Glomerular visceral epithelial cell (primary cell): ENCODE measurements around the gene NOM1.

Experiments
- DNase-seq: peaks from one replicate; pipeline ENCODE4 v3.0.0-alpha.2; 2016; ENCODE audit errors: extremely low spot score

Gene NOM1

DNA sequence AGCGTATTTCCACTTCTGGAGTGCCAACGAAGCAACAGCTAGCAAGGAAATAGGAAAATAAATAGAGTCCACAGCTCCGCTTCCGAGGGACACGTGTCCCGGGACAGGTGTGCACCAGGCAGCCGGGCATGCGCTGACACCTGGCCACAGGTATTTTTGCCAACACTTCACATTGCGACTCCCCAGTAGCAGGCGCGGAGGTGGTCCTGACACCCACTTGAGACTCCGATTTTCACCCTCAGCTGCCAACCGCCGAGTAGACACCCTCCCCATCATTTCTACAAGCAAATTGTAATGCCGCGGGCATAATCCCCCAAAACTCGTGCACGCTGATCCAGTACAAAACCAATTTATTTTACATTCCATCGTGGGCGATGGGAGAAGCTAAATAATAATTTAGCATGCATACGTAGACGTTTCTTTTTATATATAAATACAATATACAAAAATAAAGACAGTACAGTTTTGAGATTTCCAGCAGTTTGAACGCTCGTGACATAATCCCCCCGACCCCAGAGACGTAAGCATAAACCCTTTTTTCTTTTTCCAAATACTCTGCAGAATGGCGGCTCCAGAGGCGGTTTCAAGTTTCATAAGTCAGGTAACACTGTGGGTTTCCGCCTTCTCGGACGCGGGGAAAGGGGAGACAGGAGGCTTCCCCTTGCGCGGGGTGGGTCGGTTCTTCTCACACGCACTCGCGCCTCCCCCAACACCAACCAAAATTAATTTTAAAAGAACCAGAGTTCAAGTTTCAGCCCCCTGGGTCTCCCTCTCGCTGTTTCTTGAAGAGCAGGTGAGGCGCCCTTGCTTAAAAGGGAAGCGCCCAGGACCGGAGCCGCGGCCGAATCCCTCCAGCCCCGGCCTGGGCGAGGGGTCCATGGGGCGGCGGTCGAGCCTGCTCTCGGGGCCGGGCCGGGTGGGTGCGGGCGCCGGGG is 55.3 kb downstream of the NOM1 start:
- DNase-seq: no peak

DNA sequence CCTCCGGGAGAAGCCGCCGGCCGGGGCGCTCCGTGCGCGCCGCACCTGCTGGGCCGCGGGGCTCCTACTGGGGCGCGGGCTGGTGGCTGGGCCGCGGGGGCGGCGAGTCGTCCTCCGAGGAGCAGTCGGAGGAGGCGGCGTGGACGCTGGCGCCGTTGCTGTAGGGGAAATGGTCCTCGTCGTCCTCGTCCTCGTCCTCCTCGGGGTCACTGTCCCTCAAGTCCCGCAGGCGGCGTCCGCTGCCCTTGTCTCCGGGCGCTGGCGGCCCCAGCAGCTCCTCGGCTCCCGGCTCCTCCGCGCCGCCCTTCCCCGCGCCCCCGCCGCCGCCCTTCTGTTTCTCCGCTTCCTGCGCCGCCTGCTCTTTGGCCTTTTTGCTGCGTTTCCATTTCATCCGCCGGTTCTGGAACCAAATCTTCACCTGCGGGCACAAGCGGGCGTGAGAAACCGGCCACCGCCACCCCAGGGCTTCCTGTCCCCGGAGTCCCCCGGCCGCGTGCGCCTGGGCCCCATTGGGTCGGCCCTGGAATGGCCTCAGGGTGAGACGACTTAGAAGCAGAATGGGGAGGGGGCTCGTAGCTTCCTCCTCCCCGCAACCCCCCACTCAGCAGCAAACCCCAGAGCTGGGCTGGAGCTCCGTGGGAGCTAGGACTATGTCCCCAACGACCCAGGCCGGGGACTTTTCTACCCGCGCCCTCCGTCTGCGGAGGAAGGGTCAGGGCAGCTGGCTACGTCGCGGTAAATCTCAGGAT is 56.1 kb downstream of the NOM1 start:
- DNase-seq: no peak

DNA sequence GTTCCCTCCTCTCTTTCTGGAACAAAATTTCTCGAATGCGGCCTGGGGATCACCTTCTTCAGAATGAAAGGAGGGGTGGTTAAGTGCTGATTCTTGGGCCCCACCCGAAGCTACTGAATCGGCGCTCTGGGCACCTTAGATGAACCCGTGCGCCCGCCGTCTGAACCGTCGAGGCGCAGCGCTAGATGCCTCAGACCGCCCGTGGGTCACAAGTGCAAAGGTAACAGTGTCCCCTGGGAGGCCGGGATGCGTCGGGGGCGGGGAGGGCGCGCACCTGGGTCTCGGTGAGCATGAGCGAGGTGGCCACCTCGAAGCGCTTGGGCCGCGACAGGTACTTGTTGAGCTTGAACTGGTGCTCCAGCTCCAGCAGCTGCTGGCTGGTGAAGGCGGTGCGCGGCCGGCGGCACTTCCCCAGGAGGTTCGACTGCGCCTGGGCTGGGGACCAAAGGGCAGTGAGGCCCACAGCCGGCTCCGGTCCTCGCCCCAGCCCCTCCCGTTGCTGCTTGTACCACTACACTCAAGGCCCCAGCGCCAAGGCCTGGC is 56.8 kb downstream of the NOM1 start:
- DNase-seq: no peak

DNA sequence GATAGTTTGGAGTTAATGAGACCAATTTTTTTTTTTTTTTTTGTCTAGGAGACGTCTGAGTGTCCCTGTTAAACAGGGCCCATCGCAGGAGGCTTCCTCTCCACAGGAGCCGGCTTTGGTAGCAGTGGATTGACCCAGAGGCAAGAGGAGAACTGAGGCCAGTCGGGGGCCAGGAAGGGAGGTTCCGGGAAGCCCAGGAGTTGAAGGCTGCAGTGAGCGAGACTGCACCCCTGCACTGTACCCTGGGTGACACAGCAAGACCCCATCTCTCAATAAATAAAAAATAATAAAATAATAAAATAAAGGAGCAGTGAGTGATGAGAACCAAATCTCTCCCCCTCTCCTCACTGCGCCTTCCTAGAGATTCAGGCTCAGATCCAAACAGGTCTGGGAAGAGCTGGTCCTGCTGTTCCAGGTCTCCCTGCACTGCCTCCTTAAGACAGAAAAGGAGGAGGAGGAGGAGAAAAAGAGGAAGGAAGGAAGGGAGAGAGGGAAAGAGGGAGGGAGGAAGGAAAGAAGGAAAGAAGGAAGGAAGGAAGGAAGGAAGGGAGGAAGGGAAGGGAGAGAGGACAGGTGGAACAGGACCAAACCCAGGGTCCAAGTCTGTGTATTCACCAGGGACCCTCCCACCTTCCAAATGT is 57.4 kb downstream of the NOM1 start:
- DNase-seq: no peak

DNA sequence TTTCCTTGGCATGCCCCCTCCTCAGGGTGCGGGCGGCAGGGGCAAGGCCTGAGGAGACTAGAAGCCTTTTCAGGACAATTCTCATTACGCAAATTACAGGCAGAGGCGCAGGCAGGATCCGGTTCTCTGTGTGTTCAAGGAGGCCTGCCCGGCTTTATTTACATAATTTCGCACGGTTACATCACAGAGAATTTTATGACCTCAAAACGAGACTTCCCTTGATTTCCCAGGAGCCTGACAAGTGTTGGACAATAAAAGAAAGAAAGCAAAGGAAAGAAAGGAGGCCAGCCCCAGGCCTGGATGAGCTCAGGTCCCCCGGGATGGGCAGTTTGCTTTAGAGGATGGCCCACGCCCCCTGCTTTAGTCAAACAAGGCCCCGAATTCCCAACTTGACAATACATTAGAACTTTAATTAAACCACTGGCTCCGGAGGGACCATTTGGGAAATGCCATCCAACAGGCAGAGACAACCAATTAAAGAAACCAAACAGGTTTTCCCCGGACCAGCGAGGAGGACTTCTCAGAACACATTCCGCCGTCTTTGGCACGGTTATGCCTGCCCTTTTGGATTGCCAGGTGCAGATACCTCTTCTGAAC is 58.1 kb downstream of the NOM1 start:
- no peak for DNase-seq

DNA sequence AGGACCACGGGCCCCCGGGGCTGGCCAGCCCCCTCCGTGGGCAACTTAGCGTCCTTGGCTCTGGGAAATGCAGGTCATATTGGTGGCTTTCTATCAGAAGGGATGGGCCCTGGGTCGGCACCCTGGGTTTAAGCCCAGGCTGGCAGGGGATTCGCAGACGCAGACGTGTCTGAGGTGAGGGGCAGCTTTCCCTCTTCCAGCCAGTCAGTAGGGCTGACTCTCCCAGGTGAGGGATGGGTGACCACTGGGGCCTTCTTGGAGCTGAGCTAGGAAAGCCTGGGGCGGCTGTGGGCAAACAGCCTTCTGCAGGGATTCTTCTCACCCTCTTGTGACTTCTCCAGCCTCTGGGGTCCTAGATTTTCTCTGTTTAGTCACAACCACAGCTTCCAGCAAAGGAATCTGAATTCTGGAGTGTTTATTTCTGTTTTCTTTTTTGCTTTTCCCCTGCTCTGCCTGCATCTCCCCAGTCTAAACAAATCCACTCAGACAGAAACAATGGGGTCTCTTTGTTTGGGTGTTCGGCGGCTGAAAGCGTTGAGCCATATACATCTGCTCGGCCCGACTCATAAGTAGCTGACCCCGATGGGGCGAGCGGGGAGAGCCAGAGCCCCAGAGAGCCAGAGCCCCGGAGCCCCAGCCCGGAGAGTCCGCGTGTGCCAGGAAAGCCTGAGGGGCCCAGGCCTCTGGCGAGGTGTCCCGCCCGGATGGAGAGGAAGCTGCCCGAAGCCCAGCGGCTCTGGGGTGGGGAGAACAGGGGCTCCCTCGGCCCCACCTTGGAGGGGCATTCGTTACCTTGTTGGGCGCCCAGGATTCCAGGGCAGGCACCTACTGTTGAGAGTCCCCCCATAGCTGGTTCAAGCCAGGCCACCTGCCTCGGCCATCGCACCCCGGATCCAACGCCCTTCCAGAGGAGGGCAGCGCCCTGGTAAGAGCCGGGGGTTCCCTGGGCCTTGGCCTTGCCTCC is 59.0 kb downstream of the NOM1 start:
- no peak for DNase-seq

DNA sequence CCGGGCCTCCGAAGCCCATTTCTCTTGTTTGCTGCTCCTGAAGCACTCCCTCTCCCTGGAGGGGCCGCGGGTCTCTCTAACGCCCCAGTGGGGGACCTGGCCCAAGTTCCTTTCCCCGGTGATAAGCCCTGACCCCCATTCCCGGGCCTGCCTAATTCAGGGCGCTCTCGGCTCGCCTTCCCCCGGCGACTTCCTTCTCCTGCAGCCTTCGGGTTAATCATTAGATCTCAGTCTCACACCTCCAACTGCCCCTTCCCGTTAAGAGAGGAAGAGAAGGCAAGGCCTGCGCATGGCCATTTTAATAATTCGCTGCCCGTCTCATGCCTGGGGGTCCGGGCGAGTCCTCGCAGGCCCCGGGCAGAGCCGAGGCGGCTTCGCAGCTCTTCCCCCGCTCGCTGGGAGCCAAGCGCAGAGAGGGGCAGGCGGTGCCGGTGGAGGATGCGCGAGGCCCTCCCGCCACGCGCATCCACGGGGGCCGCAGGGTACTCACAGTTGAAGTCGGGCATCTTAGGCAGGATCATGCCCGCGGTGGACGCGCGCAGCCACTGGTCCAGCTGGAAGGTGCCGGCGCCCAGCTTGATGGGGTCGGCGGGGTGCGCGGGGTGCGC is 59.8 kb downstream of the NOM1 start:
- DNase-seq: peak; percentile 66

DNA sequence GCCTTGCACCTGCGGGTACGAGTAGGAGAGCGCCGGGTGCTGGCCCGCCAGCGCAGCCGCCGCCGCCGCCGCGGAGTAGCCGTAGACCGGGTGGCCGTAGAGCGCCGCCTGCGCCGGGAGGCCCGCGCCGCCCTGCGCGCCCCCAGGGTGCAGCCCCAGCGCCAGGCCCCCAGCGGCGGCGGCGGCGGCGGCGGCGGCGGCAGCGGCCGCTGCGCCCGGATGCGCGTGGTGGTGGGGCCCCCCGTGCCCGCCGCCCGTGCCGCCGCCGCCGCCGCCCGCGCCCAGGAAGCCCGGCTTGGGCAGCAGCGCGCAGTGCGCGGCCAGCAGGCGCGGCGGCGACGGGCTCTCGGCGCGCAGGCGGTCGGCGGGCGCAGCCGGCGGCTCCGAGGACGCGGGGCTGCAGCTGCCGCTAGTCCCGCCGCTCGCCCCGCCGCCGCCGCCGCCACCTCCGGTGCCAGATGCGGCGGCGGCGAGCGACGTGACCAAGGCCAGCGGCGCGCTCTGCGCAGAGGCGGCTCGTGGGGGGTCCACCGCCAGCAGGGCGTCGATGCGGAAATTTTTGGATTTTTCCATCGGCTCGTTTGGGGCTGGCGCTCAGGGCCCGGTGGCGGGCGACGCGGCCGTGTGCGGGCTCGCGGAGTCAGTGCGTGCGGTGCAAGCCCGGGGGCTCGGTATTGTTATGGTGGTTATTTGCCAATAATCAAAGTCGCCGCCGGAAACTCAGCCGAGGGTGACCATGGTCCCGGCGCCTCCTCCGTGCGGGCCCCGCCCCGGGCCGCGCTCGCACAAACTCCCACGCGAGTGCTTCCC is 60.5 kb downstream of the NOM1 start:
- peak; percentile 11 for DNase-seq

DNA sequence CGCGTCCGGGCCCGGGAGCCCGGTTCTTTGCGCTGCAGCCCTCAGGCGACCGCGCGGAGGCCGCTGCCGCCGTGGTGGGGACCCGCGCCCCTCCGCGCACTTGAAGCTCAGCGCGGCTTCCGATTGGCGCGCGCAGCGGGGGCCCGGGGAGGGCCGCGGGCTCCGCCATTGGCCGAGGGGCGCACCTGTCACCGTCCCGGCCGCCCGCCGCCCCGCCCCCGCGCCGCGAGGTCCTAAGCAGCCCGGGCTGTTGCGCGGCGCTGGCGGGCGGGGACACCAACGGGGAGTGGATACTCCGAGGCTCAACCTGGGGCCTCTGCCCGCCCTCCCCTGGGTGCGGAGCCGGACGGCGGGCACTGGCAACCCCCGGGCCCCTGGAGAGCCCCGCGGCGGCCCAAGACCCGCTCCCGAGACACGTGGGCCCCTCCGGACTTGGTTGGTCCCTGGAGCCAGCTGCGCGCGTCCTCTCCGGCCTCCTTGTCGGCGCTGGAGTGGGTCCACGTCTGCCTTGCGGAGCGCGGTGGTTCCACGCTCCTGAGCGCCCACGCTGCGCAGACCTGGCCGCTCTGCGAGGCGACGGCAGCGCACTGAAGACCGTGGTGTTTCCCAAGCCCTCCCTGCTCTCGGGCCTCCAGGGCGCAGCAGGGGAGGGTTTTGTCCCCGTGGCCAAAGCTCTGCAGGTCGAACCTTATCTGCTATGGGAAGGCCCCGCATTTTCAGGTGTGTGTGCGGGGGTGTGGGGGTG is 61.2 kb downstream of the NOM1 start, which contains the start of gene MNX1:
TSS of gene MNX1 (minus strand) at position 76 of the 745 bp plus-strand sequence. CDS start 313 bp downstream, outside the sequence.
- DNase-seq: peak; percentile 84

DNA sequence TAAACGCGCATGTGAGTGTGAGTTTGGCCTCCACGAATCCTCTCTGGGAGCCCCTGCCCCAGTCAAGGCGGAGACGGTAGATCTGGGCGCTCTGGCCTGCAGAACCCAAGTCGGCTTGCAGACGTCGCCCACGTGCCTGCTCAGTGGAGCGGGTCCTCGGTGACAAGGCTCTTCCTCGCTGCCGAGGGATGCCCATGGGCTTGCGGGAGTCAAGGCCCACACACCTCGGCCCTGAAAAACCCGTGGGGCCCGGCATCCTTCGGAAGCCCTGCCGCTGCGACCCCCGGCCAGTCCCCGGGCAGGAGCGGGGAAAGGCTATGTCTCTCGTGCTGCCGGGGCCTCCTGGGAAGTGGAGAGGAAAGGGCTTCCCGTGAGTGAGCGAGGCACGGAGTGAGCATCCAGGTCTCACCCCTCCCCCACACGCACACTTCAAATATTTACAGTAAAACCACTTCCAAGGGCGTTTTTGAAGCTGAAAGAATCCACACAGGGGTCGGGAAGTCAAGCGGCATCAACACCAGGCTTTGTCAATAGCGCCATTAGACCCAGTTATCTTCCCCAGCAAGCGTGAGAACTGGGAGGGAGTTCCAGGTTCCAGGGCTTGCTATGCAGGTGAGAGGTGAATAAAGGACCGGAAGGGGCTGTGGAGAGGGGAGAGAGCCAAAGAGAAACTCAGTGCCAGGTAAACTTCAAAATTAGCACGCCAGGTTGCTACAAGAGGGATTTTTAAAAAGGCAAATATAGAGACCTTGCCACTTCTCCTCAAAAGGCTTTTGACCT is 62.0 kb downstream of the NOM1 start:
- no peak for DNase-seq

DNA sequence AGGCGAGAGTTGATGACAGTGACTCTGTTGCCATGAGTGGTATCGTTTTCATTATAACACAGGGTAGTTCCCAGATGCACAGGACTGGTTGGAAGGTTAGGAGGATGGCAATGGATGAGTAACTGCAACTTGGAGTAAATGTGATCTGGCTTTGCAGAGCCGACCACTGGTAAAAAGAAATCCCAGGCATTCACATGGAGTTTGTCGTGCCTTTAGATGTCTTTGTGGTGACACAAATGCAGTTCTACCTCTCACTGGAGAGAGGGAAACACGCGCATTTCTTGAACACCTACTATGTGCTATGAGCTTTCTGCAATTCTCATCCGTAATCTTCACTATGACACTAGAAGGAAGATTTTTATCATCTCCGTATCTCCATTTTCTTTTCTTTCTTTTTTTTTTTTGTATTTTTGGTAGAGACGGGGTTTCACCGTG is 62.6 kb downstream of the NOM1 start:
- DNase-seq: no peak

DNA sequence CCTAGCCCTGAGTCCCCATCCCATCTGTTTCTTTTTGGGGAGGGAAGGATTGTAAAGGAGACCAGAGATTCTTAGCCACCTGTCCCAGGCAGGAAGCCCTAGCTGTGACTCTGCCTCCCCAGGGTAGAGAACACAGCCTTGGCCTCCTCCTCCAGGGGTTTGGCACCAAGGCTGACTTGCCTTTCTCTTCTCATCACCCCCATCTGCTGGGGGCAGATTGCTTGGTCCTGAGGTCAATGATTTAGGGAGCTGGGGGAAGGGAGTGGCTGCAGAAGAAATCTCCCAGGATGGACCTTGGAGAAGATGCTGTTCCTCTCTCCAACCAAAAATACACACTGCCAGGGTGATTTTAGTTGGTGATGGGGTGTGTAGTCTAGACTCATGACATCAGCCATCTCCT is 63.6 kb downstream of the NOM1 start:
- no peak for DNase-seq

DNA sequence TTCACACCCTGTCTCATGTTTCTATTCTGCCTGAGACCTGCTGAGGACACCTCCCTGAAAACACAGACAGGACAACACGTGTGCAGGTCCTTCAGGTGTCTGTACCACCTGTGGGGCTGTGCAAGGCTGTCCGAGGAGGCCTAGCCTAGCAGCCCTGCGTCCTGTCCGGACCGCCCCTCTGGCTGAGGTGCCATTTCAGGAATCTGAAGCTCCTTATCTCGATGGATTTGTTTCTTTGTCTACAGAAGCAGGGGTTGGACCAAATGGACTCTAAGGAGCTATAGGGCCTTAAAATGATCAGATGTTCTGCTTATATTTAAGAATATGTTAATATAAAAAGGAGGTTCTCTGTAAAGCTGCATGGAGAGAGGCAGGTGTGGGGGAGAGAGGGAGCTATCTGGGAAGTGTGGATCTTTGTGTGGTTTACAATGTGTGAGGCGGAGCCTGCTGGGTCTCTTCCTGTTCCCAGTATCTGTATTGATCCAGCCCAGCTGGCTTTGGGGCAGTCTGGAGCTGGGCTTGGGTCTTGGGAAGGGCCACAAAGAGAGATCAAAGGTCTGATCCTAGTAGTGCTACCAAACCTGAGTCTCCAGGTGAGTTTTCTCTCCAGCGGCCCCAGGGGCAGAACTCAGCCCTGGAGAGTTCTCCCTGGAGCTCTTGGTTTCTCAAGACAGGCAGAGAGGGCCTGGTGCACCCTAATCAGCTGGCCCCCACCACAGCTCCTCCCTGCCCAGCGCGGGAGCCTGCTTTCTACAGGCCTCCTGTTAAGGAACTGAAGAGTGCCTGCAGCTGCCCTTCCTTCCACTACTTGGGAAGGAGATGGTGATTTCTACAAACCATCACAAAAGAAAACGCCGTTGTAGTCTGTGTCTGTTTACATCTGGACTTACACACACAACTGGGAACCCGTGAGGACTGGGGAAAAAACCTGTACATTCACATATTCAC is 64.4 kb downstream of the NOM1 start:
- no peak for DNase-seq

DNA sequence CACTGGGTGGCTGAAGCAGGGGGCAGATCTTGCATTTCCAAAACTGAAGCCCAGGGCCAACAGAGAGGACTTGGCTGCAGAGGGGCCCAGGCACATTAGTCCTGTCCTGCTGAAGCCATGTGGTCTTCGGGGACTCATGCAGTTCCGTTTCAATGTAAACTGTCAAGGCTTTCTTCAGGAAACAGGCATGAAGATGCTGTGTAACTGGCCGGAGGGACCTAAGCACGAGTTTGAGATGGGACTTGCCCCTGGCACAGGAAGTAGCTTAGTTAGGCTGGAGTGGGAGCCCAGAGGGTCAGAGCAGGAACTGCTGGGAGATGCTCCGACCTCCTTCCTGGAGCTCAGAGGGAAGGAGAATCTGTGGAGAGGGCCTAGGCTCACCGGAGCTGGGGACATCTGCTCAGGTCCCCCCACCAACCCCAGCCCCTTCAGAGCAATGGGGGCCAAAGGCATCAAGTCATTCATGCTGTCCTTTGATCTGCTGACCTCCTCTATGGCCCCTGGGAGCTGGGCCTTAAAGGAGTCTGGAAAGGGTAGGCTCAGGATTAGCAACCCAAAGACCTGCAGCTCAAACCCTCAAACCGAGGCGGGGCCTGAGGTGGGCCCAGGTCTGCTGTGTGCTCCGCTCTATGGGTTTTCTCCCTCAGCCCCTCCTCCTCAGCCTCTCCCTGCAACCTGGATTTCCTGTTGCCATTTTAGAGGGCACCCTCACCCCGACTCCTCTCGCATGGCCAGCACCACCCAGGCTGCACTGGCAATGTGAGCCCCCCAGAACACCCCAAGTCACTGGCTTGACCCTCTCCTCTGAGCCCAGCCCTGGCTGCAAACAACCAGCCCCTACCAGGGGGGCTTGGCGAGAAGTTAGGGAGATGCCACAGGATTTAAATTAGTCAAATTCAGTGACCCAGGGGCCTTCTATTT is 65.4 kb downstream of the NOM1 start:
- DNase-seq: no peak

DNA sequence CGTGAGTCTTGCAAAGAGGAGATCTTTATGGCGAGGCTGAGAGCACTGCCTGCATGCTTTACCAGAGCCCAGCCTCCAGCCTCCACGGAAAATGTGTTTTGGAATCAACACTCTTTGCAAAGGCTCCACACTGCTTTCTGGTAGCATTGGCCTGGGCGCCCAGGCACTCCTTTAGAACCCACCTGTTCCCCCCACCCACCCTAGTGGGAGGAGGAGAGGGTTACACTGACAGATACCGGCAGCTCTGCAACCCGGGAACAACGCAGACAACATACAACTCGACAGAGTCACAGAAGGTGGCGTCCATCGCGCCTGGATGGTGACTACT is 66.5 kb downstream of the NOM1 start:
- DNase-seq: no peak
